ENCODE measurements around the gene ARHGAP26.
"Not testable (repeated sequence)": the region's sequence is repeated elsewhere in the genome, so short reads cannot be mapped to it uniquely, and the experiment has no call there.

ARHGAP26 gene

GRCh38 chr5:142970440-142971030 is 200.4 kb downstream of the ARHGAP26 start:
- no peak for DNase-seq

GRCh38 chr5:142971303-142972013 is 201.3 kb downstream of the ARHGAP26 start:
- no peak for DNase-seq

- no peak for DNase-seq
Observed at GRCh38 chr5:142972064-142972570, 201.9 kb downstream of the ARHGAP26 start.

GRCh38 chr5:142973932-142974331 is 203.8 kb downstream of the ARHGAP26 start:
- no peak for DNase-seq

GRCh38 chr5:142974409-142974808 is 204.2 kb downstream of the ARHGAP26 start:
- no peak for DNase-seq

- DNase-seq: no peak
Observed at GRCh38 chr5:142976861-142977260, 206.7 kb downstream of the ARHGAP26 start.

- DNase-seq: peak in 1 of 2 experiments; percentile 49
Observed at GRCh38 chr5:142977363-142978051, 207.3 kb downstream of the ARHGAP26 start.

- DNase-seq: no peak
Observed at GRCh38 chr5:142978252-142978651, 208.1 kb downstream of the ARHGAP26 start.

GRCh38 chr5:142978726-142979125 is 208.5 kb downstream of the ARHGAP26 start:
- no peak for DNase-seq

- DNase-seq: no peak
Observed at GRCh38 chr5:142979636-142980035, 209.5 kb downstream of the ARHGAP26 start.

GRCh38 chr5:142981475-142981874 is 211.3 kb downstream of the ARHGAP26 start:
- no peak for DNase-seq

- DNase-seq: no peak
Observed at GRCh38 chr5:142981886-142982820, 212.0 kb downstream of the ARHGAP26 start.

- DNase-seq: no peak
Observed at GRCh38 chr5:142982821-142983200, 212.6 kb downstream of the ARHGAP26 start.

- no peak for DNase-seq
Observed at GRCh38 chr5:142984011-142984410, 213.8 kb downstream of the ARHGAP26 start.

GRCh38 chr5:142984525-142984924 is 214.3 kb downstream of the ARHGAP26 start:
- no peak for DNase-seq

GRCh38 chr5:142989270-142989669 is 219.1 kb downstream of the ARHGAP26 start:
- not testable (repeated sequence) for DNase-seq

GRCh38 chr5:142990073-142990472 is 219.9 kb downstream of the ARHGAP26 start:
- not testable (repeated sequence) for DNase-seq

GRCh38 chr5:142994218-142994617 is 224.0 kb downstream of the ARHGAP26 start:
- no peak for DNase-seq

- DNase-seq: not testable (repeated sequence)
Observed at GRCh38 chr5:142995621-142996020, 225.4 kb downstream of the ARHGAP26 start.

GRCh38 chr5:142997591-142997990 is 227.4 kb downstream of the ARHGAP26 start:
- no peak for DNase-seq

- no peak for DNase-seq
Observed at GRCh38 chr5:142998316-142999020, 228.3 kb downstream of the ARHGAP26 start.

GRCh38 chr5:143000551-143000950 is 230.4 kb downstream of the ARHGAP26 start:
- not testable (repeated sequence) for DNase-seq
